ENCODE results near the gene LIN52. TPM values are rescaled to one million over a fixed set of nuclear protein-coding genes. Genes with fewer than 3 reads are reported as not detected.

LIN52 gene
- polyA plus RNA-seq, 3 donors = 2.9 to 7.2 (median 4.8) TPM

DNA sequence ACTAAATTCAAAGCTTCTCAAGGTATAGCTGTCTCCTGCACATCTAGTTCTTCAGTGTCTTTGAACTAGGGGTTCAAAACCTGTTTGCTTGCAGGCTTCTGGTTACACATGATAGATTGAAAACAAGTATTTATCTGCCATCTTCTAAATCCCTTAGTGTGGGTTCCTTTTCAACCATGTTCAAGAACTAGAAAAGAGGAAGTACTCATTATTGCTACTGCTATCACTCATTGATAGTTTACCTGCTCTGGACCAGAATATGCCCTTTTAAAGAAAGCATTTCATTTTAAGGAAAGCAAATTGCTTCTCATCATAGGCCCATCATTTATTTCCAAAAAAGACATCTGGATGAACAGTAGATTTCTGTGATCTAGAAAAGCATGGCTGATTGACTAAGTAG lies 117.4 kb downstream of the LIN52 start:
- Histone ChIP-seq H3K9me3 (replicated peaks in 1 of 2; ENCODE audit: control insufficient read depth in 1 of 2, insufficient read depth in 1 of 2, low read length in 2 of 2) (no peaks in the 10 kb centered on the region), H3K4me2 (replicated peaks; ENCODE audit: extremely low read depth, low read length, poor library complexity, severe bottlenecking) (no peak overlapping the region), H4K20me1 (ENCODE audit: insufficient read depth, low read length) (no peaks in the 10 kb centered on the region), H3K4me3 (replicated peaks in 1 of 3; ENCODE audit: low read depth in 2 of 3, low read length in 3 of 3) (no peak overlapping the region), H3K4me1 (ENCODE audit: control insufficient read depth in 1 of 2, insufficient read depth in 2 of 2, low read length in 2 of 2) (peaks cover 0 to 2% of the 10 kb centered on the region in 2 donors), H3K27ac (ENCODE audit: low read depth in 1 of 2, low read length in 2 of 2) (no peak overlapping the region), H2AFZ (ENCODE audit: insufficient read depth, low read depth, low read length, poor library complexity, severe bottlenecking) (no peak overlapping the region), H3K36me3 (replicated peaks in 1 of 2; ENCODE audit: control insufficient read depth in 1 of 2, insufficient read depth in 2 of 2, low read length in 2 of 2) (peaks cover 10 to 30% of the 10 kb centered on the region in 2 donors), H3K79me2 (ENCODE audit: insufficient read depth, low read length) (no peaks in the 10 kb centered on the region), H3K27me3 (ENCODE audit: control insufficient read depth in 2 of 2, insufficient read depth in 2 of 2, low read length in 2 of 2) (no peaks in the 10 kb centered on the region), H3K9ac (ENCODE audit: insufficient read depth, low read length, poor library complexity, severe bottlenecking) (no peak overlapping the region)
- Mint-ChIP-seq H3K36me3 (peaks cover 37 to 38% of the 10 kb centered on the region in 2 donors), H3K27me3 (ENCODE audit: low read depth in 3 of 3) (peaks cover 0 to 3% (median 1%) of the 10 kb centered on the region in 3 donors), H3K4me3 (no peak overlapping the region), H3K27ac (no peak overlapping the region), H3K9me3 (no peaks in the 10 kb centered on the region), H3K4me1 (peaks cover 8% of the 10 kb centered on the region)
- no peak for DNase-seq
- TF ChIP-seq, protein P1, sequence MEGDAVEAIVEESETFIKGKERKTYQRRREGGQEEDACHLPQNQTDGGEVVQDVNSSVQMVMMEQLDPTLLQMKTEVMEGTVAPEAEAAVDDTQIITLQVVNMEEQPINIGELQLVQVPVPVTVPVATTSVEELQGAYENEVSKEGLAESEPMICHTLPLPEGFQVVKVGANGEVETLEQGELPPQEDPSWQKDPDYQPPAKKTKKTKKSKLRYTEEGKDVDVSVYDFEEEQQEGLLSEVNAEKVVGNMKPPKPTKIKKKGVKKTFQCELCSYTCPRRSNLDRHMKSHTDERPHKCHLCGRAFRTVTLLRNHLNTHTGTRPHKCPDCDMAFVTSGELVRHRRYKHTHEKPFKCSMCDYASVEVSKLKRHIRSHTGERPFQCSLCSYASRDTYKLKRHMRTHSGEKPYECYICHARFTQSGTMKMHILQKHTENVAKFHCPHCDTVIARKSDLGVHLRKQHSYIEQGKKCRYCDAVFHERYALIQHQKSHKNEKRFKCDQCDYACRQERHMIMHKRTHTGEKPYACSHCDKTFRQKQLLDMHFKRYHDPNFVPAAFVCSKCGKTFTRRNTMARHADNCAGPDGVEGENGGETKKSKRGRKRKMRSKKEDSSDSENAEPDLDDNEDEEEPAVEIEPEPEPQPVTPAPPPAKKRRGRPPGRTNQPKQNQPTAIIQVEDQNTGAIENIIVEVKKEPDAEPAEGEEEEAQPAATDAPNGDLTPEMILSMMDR (IDR thresholded peaks at IDR 0.05) = no peak
- intact Hi-C loops (cut with micrococcal nuclease) = no loop called here

DNA sequence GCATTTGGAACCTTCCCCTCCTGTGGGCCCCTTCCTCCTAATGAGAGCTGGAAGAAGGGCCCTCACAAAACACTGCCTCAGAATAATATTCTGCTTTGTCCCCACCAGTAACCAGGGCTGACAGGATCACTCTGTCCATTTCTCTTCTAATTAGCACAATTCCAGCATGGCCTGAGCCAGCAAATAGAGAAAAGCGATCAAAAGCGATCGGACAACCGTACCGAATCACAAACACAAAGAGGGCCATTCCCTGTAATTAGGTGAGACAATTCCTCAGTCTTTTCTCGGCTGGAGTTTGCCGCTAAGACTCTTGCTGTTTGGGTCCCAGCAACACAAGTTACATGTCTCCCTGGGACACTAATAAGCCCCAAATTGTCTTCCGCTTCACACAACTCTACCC lies 118.9 kb downstream of the LIN52 start:
- Histone ChIP-seq H3K9me3 (replicated peaks in 1 of 2; ENCODE audit: control insufficient read depth in 1 of 2, insufficient read depth in 1 of 2, low read length in 2 of 2) (no peaks in the 10 kb centered on the region), H3K4me1 (ENCODE audit: control insufficient read depth in 1 of 2, insufficient read depth in 2 of 2, low read length in 2 of 2) (peaks cover 0 to 2% of the 10 kb centered on the region in 2 donors), H3K27me3 (ENCODE audit: control insufficient read depth in 2 of 2, insufficient read depth in 2 of 2, low read length in 2 of 2) (no peaks in the 10 kb centered on the region), H3K9ac (ENCODE audit: insufficient read depth, low read length, poor library complexity, severe bottlenecking) (no peak overlapping the region), H3K4me2 (replicated peaks; ENCODE audit: extremely low read depth, low read length, poor library complexity, severe bottlenecking) (no peak overlapping the region), H3K4me3 (replicated peaks in 1 of 3; ENCODE audit: low read depth in 2 of 3, low read length in 3 of 3) (no peak overlapping the region), H4K20me1 (ENCODE audit: insufficient read depth, low read length) (no peaks in the 10 kb centered on the region), H3K79me2 (ENCODE audit: insufficient read depth, low read length) (no peaks in the 10 kb centered on the region), H3K36me3 (replicated peaks in 1 of 2; ENCODE audit: control insufficient read depth in 1 of 2, insufficient read depth in 2 of 2, low read length in 2 of 2) (peaks cover 9 to 28% of the 10 kb centered on the region in 2 donors), H2AFZ (ENCODE audit: insufficient read depth, low read depth, low read length, poor library complexity, severe bottlenecking) (no peak overlapping the region), H3K27ac (ENCODE audit: low read depth in 1 of 2, low read length in 2 of 2) (no peak overlapping the region)
- Mint-ChIP-seq H3K36me3 (peaks cover 36 to 37% of the 10 kb centered on the region in 2 donors), H3K27ac (no peak overlapping the region), H3K9me3 (no peaks in the 10 kb centered on the region), H3K4me1 (peaks cover 8% of the 10 kb centered on the region), H3K4me3 (no peak overlapping the region), H3K27me3 (ENCODE audit: low read depth in 3 of 3) (peaks cover 1 to 3% (median 3%) of the 10 kb centered on the region in 3 donors)
- DNase-seq = no peak
- intact Hi-C loops (cut with micrococcal nuclease) = no loop called here
- TF ChIP-seq, protein P1 (IDR thresholded peaks at IDR 0.05) = no peak
- 93% methylated on average over 5 of the region's 8 CpGs for WGBS (ENCODE audit: insufficient coverage)

All from CD14-positive monocyte (primary cell).